Superior temporal gyrus (tissue), 1 donor: ENCODE data around the gene CMTM5.

Experiments
- DNase-seq: peaks from one replicate; pipeline ENCODE4 v3.0.0-alpha.2; 2016; ENCODE audit errors: extremely low spot score

The CMTM5 gene

GRCh38 chr14:23358042-23358441 is 18.8 kb upstream of the CMTM5 start:
- no peak for DNase-seq

GRCh38 chr14:23358553-23359166 is 18.2 kb upstream of the CMTM5 start:
- DNase-seq: no peak

GRCh38 chr14:23359167-23359626 is 17.6 kb upstream of the CMTM5 start:
- DNase-seq: no peak

- no peak for DNase-seq
Measured at GRCh38 chr14:23359722-23360447, 17.0 kb upstream of the CMTM5 start.

- peak; percentile 79 for DNase-seq
Measured at GRCh38 chr14:23360496-23360895, 16.4 kb upstream of the CMTM5 start.

GRCh38 chr14:23361320-23361719 is 15.5 kb upstream of the CMTM5 start:
- DNase-seq: peak; percentile 77

- DNase-seq: no peak
Measured at GRCh38 chr14:23361763-23362162, 15.1 kb upstream of the CMTM5 start.

GRCh38 chr14:23362200-23362599 is 14.6 kb upstream of the CMTM5 start:
- peak; percentile 48 for DNase-seq

GRCh38 chr14:23364164-23365035 is 12.4 kb upstream of the CMTM5 start:
- peak; percentile 85 for DNase-seq

GRCh38 chr14:23365036-23365731 is 11.7 kb upstream of the CMTM5 start, which contains the start of gene EFS:
TSS of gene EFS (minus strand) at chr14:23365172. CDS start at chr14:23365025, 147 bp downstream.
- peak; percentile 43 for DNase-seq

GRCh38 chr14:23365732-23366425 is 11.0 kb upstream of the CMTM5 start:
- DNase-seq: peak; percentile 61

GRCh38 chr14:23366426-23366921 is 10.4 kb upstream of the CMTM5 start:
- DNase-seq: peak; percentile 58

GRCh38 chr14:23370221-23370620 is 6.6 kb upstream of the CMTM5 start:
- DNase-seq: no peak

- DNase-seq: no peak
Measured at GRCh38 chr14:23371865-23372264, 5.0 kb upstream of the CMTM5 start.

- no peak for DNase-seq
Measured at GRCh38 chr14:23372509-23372908, 4.3 kb upstream of the CMTM5 start, which contains the start of gene IL25. TSS of gene IL25 (plus strand) at chr14:23372809.

GRCh38 chr14:23373041-23373440 is 3.8 kb upstream of the CMTM5 start:
- DNase-seq: no peak

- DNase-seq: no peak
Measured at GRCh38 chr14:23375527-23376251, 1.2 kb upstream of the CMTM5 start.

- DNase-seq: no peak
Measured at GRCh38 chr14:23377198-23377550, 328 bp downstream of the CMTM5 start.

- peak; percentile 44 for DNase-seq
Measured at GRCh38 chr14:23377573-23378563, 1.0 kb downstream of the CMTM5 start.
